Medulla oblongata (tissue), 1 donor: ENCODE data around the gene DNM3.
"Not testable (repeated sequence)": the region's sequence is repeated elsewhere in the genome, so short reads cannot be mapped to it uniquely, and the experiment has no call there.

Experiments
- DNase-seq: peaks from one replicate; pipeline ENCODE4 v3.0.0-alpha.2; 2015; ENCODE audit errors: extremely low spot score

Gene DNM3

GRCh38 chr1:172024944-172025738, 183.8 kb downstream of the DNM3 start:
- DNase-seq, result not testable (repeated sequence)

GRCh38 chr1:172040466-172040865, 199.2 kb downstream of the DNM3 start:
- DNase-seq, result no peak

DNA sequence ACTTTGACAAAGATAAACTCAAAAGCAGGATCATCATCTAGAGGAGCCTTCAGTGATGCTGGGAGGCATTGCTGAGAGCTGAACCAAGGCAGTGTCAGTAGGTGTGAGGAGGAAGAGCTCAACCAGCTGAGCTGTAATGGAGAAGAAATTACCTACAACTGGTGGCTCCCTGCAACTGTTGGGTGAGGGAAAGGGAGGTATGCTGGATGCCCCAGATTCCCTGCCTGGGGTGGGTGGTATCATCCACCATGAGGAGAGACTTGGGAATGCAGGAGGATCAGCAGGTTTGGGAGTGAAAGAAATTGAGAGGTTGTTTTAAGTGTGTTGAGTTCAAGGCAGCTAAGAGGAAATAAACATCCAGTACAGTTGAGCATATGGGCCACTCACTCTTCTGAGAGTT, 199.8 kb downstream of the DNM3 start:
- no peak for DNase-seq

- peak; percentile 12 for DNase-seq
Measured at GRCh38 chr1:172041742-172042141, 200.4 kb downstream of the DNM3 start.

GRCh38 chr1:172043900-172044299, 202.6 kb downstream of the DNM3 start:
- no peak for DNase-seq

- no peak for DNase-seq
Measured at GRCh38 chr1:172051898-172052297, 210.6 kb downstream of the DNM3 start.

DNA sequence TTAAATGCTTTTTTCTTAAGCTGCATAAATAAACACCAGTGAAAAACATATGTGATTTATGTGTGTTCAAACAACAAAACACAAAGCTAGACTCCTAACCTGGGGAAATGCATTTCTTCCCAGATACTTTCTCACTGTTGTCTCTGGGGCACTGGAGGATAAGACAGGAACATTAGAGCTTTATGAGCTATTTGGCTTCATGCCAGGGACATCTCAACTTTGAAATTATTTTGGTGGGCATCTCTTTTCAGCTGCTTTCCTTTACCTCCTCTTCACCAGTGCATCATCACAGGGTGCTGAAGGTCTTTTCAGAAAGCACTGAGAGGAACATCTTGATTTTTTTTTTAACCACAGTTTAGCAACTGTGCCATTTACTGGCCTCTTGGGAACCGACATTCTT, 212.9 kb downstream of the DNM3 start:
- DNase-seq, result no peak

DNA sequence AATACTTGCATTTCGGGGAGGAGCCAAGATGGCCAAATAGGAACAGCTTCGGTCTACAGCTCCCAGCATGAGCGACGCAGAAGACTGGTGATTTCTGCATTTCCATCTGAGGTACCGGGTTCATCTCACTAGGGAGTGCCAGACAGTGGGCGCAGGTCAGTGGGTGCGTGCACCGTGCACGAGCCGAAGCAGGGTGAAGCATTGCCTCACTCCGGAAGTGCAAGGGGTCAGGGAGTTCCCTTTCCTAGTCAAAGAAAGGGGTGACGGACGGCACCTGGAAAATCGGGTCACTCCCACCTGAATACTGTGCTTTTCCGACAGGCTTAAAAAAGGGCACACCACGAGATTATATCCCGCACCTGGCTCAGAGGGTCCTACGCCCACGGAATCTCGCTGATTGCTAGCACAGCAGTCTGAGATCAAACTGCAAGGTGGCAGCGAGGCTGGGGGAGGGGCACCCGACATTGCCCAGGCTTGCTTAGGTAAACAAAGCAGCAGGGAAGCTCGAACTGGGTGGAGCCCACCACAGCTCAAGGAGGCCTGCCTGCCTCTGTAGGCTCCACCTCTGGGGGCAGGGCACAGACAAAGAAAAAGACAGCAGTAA, 214.6 kb downstream of the DNM3 start:
- not testable (repeated sequence) for DNase-seq

- DNase-seq, result no peak
Measured at GRCh38 chr1:172068334-172068733, 227.0 kb downstream of the DNM3 start.

GRCh38 chr1:172069051-172069450, 227.8 kb downstream of the DNM3 start:
- no peak for DNase-seq

- DNase-seq, result no peak
Measured at GRCh38 chr1:172069534-172069933, 228.2 kb downstream of the DNM3 start.

DNA sequence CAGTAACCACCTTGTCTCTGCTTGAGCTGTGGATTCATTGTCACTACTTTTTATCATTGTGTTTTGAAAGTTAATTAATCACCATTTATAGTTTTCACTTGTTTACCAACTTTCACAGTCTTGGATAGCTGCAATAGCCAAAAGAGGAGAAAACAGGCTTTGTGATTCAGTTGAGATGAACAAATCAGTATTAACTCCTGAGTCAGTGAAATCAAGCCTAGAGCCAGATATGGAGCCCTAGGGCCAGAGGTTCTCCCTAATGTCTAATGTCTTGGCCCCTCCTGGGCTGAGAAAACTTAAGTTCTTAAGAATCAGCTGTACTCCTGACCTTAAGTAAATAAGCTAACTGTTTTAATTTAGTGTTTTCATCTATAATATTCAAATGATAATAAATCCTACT, 228.8 kb downstream of the DNM3 start:
- no peak for DNase-seq

- no peak for DNase-seq
Measured at GRCh38 chr1:172071746-172072145, 230.4 kb downstream of the DNM3 start.

- DNase-seq, result not testable (repeated sequence)
Measured at GRCh38 chr1:172079859-172080258, 238.6 kb downstream of the DNM3 start.

- no peak for DNase-seq
Measured at GRCh38 chr1:172083191-172083590, 241.9 kb downstream of the DNM3 start.

DNA sequence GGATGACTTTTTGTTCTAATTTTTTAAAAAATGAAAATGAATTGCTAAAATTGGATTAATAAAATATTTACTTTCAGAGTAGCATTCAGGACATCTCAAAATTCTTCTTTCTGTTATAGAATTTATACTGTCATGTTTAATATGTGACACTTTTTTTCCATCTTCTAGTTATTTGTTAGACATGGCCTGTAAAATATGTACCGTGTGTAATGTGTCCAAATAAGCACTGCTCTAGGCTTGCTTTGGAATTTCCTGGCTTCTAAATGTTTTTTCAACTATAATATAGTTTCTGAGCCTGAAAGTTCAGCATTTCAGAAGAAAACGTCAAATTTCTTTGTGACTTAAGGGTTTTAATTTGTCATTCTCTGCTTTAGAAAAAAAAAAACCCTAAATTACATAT, 243.6 kb downstream of the DNM3 start:
- DNase-seq, result no peak

DNA sequence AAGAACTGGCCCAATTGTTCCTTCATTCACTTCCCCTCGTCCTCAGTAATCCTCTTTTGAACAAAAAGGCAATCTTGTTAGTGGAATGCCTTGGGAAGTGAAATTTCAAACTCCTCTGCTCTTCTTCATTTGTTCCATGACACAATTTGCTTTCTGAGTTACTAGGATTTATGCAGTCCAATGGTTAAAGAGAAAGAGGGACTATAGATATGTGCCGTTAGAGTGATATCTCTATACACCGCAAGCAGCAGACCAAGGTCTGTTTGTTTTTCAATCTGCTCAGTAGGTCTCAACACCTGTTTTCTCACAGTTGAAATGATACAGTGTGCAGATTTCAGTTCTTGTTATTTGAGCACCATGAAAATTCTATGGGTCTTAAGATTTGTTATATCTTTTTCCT, 244.0 kb downstream of the DNM3 start:
- DNase-seq, result no peak

GRCh38 chr1:172086137-172086536, 244.8 kb downstream of the DNM3 start:
- no peak for DNase-seq

- no peak for DNase-seq
Measured at GRCh38 chr1:172088256-172088655, 247.0 kb downstream of the DNM3 start.

DNA sequence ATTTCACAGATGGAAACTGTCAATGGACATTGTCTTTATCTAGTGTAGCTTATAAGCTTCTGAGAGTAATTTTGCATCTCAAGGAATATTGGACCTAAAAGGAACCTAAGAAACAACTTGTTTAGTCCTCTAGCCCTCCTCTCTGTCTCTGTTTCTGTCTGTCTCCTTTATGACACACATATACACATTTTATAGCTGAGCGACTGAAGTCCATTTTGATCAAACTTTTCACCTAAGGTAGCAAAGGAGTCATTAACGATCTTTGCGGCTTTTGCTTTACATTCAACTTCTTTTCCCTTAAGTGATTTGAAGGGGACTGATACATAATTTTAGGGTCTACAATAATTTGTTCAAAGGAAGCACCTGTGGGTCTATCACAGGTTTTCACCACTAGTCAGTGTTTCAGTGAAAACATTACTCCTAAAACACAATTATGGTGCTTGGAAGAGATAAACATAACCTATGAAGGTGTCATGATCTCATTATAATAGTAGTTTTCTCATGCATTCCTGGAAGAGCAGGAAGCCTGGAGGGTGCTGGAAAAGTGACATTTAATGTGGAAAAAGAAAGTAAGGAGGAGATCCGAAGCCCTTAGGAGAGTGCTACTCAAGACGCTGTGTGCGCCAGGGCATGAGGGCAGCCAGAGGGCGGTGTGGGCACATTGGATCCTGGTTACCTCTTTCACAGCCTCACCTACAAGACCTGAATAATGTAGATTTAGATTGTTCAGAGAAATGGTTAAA, 248.6 kb downstream of the DNM3 start:
- peak; percentile 31 for DNase-seq

DNA sequence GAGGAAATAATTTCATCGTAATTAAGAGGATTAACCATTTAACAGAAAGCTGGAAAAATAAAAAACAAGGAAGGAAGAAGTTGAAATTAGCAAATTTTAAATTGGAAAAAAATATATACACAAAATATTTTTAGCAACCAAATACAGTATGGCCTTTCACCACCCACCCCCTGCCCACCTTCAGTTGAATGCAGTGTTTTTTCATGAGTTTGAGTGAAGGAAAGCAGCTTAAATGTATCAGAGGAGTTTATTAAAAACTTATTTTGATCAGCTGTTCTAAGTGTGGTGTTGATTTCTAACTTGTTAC, 249.2 kb downstream of the DNM3 start:
- DNase-seq, result no peak

- DNase-seq, result no peak
Measured at GRCh38 chr1:172095846-172096245, 254.5 kb downstream of the DNM3 start.

- DNase-seq, result no peak
Measured at GRCh38 chr1:172105230-172105629, 263.9 kb downstream of the DNM3 start.
